WTC11 (cell line): ENCODE data around the gene ACBD6.

Source experiments
- CTCF ChIP-seq: fragments of 200-600 bp; IDR thresholded peaks from 2 replicates; pipeline ENCODE4 v1.8.0; 2022; ENCODE audit warnings: antibody characterized with exemption
- KAT7 ChIP-seq: sonication (generic); formaldehyde crosslinking; IDR thresholded peaks from 2 replicates; pipeline ENCODE4 v1.8.1; 2023; ENCODE audit warnings: missing genetic modification reagents, mild to moderate bottlenecking, borderline replicate concordance
- NR1H2 ChIP-seq: sonication (generic); formaldehyde crosslinking; IDR thresholded peaks from 2 replicates; pipeline ENCODE4 v1.9.0; 2021; ENCODE audit warnings: mild to moderate bottlenecking, moderate library complexity, missing genetic modification reagents
- PREB ChIP-seq: sonication (generic); formaldehyde crosslinking; IDR thresholded peaks from 2 replicates; pipeline ENCODE4 v1.8.1; 2022; ENCODE audit warnings: mild to moderate bottlenecking, missing genetic modification reagents, moderate library complexity, borderline replicate concordance
- TP53 ChIP-seq: sonication (generic); formaldehyde crosslinking; IDR thresholded peaks from 2 replicates; pipeline ENCODE4 v1.8.1; 2023; ENCODE audit warnings: mild to moderate bottlenecking, missing genetic modification reagents
- ZNF263 ChIP-seq: sonication (generic); formaldehyde crosslinking; IDR thresholded peaks from 2 replicates; pipeline ENCODE4 v1.8.1; 2022; ENCODE audit warnings: low read depth, mild to moderate bottlenecking, moderate library complexity, missing genetic modification reagents
- TF ChIP-seq, protein P1 (sequence below): sonication (generic); formaldehyde crosslinking; IDR thresholded peaks from 2 replicates; pipeline ENCODE4 v1.8.1; 2023; ENCODE audit warnings: mild to moderate bottlenecking, missing genetic modification reagents, moderate library complexity
- TF ChIP-seq, protein P2 (sequence below): sonication (generic); formaldehyde crosslinking; IDR thresholded peaks from 2 replicates; pipeline ENCODE4 v1.8.1; 2022; ENCODE audit warnings: missing genetic modification reagents, borderline replicate concordance

- TF ChIP-seq CTCF (no peak), ZNF263 (CRISPR knock-in tag) (no peak), KAT7 (CRISPR knock-in tag) (no peak), PREB (CRISPR knock-in tag) (no peak), NR1H2 (no peak), TP53 (CRISPR knock-in tag) (no peak)
- TF ChIP-seq, protein P1, sequence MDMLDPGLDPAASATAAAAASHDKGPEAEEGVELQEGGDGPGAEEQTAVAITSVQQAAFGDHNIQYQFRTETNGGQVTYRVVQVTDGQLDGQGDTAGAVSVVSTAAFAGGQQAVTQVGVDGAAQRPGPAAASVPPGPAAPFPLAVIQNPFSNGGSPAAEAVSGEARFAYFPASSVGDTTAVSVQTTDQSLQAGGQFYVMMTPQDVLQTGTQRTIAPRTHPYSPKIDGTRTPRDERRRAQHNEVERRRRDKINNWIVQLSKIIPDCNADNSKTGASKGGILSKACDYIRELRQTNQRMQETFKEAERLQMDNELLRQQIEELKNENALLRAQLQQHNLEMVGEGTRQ (CRISPR knock-in tag): no peak
- TF ChIP-seq, protein P2, sequence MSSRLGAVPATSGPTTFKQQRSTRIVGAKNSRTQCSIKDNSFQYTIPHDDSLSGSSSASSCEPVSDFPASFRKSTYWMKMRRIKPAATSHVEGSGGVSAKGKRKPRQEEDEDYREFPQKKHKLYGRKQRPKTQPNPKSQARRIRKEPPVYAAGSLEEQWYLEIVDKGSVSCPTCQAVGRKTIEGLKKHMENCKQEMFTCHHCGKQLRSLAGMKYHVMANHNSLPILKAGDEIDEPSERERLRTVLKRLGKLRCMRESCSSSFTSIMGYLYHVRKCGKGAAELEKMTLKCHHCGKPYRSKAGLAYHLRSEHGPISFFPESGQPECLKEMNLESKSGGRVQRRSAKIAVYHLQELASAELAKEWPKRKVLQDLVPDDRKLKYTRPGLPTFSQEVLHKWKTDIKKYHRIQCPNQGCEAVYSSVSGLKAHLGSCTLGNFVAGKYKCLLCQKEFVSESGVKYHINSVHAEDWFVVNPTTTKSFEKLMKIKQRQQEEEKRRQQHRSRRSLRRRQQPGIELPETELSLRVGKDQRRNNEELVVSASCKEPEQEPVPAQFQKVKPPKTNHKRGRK: no peak
Observed at GRCh38 chr1:180468311-180468710, 34.1 kb downstream of the ACBD6 start.
